SW 1271 (cell line): Measurements from ENCODE around the gene TM7SF3.
"Not testable (repeated sequence)": the region's sequence is repeated elsewhere in the genome, so short reads cannot be mapped to it uniquely, and the experiment has no call there.

Source experiments
- DNase-seq, 2 experiments: peaks; one replicate each; lab custom pipeline; 2025; lab: John Stamatoyannopoulos, UW

The TM7SF3 gene

DNA sequence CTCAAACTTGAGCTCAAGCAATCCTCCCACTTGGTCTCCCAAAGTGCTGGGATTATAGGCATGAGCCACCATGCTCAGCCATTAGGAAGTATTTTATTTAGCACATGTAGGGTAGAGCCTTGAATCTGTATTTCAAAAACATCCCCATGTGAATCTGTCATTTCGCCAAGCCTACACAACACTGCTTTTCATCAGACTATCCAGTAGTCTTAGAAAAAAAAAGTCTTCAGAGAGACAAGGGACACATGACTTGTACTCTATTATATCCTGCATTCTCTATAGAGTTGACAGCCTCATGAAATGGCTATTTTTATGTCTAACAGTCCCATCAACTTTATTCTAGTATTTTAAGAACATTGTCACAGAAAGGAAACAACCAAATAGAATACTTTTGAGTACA, 35.4 kb downstream of the TM7SF3 start:
- no peak for DNase-seq

DNA sequence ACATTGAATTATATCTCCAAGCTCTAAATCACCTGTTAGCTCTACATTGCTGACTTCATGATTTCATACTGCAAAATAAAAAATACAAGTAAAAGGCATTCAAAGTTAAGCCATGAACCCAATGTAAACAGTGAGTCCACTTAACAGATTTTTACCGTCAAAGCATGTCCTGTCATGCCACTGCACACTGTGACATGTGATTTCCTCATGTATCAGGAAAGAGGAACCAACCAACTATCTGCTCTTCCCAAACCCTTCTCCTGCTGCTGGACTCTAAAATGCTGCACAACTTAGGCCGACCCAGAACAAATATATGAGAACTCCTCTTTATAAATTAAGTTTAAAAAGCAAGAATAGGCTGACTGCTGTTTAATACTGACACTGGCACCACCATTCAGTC, 37.5 kb downstream of the TM7SF3 start:
- no peak for DNase-seq

DNA sequence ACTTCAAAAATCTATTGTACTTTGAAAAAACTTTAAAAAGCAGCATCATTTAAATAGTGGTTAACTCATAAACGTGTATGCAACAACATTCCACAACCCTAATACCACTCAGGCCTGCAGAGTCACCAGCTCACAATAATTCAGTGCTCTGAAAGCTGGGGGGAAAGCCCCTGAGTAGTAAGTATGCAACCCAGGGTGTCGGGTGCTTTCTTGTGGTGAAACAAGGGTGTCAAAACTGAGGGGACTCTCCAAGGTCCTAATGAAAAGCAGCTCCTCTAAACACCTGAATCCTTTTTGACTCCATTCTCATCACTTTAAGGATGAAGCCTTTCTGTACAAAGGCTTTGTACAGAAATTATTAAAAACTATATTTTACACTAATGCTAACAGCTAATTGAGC, 42.2 kb downstream of the TM7SF3 start:
- DNase-seq: no peak

DNA sequence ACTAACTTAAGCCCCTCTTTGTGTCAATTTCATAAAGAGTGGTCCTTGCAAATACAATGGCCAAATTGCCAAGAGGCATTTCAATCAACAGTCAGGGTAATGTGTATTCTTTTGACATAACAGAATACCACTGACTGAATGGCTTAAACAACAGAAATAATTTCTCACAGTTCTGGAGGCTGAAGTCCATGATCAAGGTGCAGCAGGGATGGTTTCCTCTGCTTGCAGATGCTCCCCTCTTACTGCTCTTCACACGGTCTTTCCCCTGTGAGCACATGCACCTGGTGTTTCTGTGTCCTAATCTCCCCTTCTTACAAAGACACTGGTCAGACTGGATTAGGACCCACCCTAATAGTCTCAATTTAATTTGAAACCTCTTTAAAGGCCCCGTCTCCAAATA, 44.0 kb downstream of the TM7SF3 start:
- no peak for DNase-seq

DNA sequence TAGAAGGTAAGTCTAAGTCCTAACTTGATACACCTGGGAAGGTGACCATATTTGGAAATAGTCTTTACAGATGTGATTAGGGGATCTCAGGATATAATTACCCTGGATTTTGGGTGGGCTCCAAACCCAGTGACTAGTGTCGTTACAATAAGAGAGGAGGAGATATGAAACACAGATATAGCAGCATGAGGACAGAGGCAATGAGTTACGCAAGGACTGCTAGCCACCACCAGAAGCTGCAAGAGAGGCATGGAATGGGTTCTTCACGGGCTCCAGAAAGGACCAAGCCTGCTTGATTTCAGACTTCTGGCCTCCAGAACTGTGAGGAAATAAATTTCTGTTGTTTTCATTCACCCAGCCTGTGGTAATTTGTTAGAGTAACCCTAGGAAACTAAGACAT, 47.3 kb downstream of the TM7SF3 start:
- no peak for DNase-seq

DNA sequence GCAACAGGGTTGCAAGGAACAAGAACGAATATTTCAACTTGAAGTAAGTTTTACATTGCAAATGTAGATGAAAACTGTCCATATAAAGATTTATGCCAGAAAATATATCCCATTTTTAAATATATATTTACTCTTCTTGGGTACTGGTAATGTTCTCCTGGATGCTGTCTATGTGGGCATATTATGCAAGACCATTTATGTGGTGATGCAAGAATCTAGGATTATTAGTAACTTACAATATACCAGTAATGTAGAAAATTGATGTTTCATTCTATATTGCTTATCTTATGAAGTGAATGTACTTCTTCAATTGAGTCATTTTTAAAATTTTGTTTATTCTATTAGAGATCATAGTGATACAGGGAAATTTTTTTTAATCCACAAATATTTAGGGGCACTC, 50.8 kb downstream of the TM7SF3 start:
- no peak for DNase-seq

DNA sequence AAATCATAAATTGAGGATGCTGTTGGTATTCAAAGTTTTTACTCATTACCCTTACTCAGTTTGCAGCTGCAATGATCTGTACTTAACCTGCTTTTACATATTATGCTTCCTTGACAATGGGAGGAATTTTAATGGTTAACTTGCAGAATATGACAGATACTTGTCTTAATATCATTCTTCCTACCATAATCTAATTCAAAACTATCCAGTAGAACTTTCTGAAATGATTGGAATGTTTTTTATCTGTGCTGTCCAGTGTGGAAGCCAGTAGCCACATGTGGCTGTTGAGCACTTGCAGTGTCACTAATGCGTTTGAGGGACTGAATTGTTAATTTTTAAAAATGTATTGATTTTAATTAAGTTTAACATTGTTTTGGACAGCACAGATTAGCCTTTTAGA, 52.4 kb downstream of the TM7SF3 start:
- DNase-seq: no peak

DNA sequence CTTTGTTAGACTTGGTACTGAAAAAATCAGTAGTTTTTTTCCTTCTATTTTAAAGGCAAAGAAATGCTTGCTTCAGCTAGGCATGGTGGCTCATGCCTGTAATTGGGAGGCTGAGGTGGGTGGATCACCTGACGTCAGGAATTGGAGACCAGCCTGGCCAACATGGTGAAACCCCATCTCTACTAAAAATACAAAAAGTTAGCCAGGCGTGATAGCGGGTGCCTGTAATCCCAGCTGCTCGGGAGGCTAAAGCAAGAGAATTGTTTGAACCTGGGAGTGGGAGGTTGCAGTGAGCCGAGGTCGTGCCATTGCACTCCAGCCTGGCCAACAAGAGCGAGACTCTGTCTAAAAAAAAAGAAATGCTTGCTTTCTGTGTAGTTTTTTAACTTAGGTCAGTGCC, 52.8 kb downstream of the TM7SF3 start:
- not testable (repeated sequence) for DNase-seq

DNA sequence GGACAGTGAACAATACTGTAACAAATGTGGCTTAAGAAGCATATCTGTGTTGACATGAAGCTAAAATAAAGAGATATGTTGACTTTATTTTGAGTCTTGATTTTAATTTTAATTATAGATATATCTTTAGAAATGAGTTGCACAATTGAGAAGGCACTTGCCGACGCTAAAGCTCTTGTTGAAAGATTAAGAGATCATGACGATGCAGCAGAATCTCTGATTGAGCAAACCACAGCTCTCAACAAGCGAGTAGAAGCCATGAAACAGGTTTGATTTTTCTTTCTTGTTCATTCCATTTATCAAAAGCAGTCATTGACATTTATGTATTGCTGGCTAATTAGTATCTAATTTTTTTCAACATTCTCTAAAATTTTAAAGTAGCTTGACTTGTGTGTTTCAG, 60.2 kb downstream of the TM7SF3 start:
- no peak for DNase-seq

DNA sequence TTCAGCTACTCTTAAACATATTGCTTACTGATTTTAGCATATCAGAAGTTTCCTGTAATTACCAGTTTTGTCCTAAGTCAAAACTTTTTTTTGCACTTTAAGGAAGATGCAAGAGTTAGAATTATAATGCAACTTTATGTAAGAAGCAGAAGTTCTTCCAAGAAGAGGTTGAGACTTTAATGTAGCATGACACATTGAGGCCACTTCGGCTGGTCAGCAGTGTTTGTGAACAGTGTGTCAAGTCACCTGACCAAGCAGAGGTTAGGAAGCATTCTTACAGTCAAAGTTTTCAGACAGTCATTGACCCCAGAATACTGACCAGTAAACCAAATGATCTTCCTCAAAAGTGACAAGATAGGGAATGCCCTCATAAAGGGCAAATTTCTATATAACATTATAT, 60.7 kb downstream of the TM7SF3 start:
- DNase-seq: no peak

DNA sequence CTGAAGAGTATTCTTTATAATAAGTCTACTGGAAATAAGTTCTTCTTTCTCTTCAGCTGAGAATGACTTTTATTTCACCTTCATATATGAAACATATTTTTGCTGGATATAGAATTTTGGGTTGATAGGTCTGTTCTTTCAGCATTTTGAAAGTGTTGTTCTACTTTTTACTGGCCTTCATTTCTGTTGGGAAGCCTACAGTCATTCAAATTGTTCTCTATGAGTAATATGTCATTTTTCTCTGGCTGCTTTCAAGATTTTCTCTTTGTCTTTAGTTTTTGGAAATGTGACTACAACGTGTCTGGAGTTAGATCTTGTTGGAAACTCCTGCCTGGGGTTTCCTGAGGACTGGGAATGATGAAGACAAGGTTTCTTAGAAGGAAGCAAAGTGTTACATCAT, 65.9 kb downstream of the TM7SF3 start:
- no peak for DNase-seq

DNA sequence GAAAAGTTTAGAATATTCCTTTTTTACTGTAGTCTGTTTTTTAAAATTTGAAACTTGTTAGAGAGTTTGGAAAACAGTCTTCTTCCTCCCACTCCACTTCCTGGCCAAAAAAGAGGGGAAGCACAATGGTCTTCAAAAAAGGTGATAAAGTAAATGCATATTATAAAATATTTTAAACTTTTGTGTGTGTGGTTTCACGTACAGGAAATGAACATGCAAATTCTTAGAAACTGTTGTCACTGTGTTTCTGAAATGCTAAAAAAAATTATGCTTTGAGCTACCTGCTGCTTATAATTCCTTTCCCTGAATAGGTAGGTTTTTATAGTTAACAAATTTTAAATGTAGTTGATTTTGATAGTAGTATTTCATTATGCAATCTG, 73.0 kb downstream of the TM7SF3 start:
- no peak for DNase-seq

DNA sequence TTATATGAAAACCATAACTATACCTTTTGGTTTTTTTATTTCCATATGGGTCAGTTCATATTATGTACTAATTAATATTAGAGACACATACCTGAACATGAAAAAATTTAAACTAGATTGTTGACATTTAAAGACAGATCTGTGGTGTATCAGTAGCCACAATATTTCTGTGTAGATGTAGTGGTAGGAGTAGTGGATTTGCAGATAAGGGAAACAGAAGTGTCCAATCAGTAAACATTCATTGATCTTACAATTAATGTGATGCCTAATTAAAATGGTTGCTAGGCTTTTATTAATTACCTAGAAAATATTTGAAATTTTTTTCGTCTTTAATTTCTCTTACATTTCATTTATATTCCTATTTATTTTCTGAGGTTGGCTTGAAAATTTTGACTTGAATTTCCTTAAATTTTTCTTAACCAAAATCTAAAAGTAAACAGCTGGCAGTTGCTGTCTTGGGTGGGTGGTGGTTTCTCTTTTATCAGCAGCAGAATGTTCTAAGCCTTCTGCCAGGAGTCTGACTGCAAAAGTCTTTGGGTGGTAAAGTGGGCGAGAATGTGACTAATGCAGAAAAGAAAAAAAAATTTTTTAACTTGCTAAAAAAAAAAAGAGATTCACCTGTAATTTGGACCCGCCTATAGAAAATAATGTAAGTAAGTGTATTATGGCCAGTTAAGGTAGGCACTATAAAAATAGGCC, 73.5 kb downstream of the TM7SF3 start:
- DNase-seq: no peak

DNA sequence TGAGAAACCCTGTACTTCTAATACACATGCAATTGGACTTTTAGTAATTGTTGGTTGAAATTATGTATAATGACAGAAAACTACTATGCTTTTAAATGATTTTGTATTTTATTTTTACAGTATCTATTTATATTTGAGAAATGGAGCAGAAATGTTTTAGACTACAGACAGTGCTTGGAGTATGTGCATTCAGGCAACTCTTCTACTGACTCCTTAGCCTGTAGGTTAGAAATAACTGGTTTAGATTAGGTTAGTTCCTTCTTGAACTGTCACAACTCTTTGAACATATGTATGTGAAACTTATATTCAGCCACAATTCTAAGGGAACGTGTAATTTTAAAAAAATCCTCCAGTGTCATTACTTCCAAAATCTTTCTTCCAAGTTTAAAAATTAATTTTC, 74.2 kb downstream of the TM7SF3 start:
- DNase-seq: no peak

DNA sequence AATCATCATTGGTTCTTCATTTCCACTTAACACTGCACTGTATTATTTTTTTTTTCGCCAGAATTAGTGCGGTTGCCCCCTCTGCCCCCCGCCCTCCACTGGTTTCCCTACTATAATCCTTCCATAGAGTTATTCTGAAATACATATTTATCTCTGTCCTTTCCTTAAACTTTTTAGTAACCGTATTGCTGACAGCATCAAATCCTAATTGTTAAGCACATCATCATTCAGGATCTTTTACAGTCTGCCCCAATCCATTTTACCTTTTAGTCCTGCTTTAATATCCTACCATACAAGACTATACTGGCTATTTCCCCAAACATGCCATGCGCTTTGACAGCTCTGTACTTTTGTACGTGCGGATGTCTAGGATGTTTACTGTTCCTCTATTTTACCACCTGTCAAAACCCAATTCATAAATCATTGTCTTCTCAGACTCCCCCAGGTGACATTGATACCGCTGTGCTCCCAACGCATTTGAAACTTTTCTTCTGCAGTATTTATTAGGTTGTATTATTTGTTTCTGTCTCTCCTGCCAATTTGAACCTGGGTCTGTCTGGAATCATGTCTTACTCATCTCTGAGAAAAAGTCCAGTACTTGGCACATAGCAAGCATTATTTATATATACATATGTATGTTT, 74.9 kb downstream of the TM7SF3 start:
- peak in 1 of 2 experiments; percentile 42 for DNase-seq

DNA sequence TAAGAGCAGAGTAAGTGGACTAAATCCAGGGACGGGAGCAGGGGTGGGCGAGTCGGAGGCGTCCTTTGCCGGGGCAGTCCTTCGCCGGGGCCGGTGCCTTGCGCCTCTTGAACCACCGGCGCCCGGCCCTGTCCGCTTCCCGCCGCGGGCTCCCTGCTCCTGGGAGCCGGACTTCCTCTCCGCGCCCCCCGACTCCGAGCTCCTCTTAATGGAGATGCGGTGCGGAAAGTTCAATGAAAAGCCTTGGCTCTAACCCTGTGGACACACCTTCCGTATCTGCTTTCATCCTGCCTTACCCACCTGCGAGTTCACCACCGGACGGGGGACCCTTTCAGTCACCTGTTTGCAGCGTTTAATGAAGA, 75.5 kb downstream of the TM7SF3 start:
- DNase-seq: peak in 1 of 2 experiments; percentile 69

DNA sequence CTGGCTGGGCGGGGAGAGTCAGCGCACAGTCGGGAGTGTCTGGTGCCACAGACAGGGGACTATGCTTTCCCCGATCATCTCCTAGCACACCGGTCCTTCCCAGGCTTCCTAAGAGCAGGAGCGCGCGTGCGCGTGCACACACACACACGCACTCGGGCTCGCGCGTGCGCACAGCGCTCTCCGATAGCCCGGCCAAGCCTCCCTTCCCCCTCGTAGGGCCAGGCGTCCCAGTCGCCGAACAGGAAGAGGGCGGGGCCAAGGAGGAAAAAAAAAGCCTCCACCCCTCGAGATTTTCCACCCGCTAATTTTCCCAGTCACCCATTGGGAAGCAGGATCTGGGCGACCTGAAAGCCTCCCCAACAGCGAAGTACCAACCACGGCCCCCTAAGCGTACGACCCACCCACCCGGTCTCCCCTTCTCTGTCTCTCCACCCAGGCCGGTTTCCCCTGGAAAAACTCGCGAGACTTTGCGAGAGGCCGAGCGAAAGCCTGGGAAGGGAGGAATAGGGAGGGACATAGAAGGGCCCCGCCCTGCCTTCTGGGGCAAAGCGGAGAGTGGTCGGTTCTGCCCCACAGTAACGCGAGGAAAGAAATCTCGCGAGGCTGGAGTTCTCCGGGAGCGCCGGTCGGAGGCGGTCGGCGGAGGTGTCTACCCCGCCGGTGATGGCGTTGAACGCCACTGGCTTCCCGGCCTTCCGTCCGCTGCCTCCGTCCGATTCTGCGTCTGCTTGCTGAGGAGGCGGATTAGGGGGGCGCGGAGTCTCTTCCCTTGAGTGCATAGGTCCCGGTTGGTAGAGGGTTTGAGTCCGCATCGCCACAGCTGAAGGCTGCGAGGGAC, 76.1 kb downstream of the TM7SF3 start, which contains the start of the genes FGFR1OP2 and INTS13:
Gene FGFR1OP2 (plus strand): TSS at position 608 of the 838 bp plus-strand sequence. CDS start 15,689 bp downstream, outside the sequence.
Gene INTS13 (minus strand): TSS at position 119 of the 838 bp plus-strand sequence. CDS start 1,178 bp downstream, outside the sequence.
- peak; percentile 99 to 100 for DNase-seq

DNA sequence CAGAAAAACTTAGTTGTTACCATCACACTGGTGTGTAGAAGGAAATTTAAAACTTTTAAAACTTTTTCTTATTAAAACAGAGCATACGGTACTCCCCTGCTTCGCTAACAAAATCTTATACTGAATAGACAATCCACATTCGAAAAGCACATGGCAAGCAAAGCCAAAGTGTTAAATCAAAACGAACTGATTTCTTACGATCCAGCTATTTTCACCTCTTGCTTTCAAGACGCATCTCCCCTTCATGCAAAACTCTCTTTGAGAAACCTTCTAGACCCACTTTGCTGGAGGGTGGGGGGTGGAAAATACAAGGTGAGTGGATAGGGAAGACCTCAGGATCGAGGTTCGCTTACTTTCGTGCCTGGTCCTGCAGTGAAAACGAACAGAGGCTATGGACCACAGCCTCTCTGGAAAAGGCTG, 76.7 kb downstream of the TM7SF3 start:
- DNase-seq: no peak

DNA sequence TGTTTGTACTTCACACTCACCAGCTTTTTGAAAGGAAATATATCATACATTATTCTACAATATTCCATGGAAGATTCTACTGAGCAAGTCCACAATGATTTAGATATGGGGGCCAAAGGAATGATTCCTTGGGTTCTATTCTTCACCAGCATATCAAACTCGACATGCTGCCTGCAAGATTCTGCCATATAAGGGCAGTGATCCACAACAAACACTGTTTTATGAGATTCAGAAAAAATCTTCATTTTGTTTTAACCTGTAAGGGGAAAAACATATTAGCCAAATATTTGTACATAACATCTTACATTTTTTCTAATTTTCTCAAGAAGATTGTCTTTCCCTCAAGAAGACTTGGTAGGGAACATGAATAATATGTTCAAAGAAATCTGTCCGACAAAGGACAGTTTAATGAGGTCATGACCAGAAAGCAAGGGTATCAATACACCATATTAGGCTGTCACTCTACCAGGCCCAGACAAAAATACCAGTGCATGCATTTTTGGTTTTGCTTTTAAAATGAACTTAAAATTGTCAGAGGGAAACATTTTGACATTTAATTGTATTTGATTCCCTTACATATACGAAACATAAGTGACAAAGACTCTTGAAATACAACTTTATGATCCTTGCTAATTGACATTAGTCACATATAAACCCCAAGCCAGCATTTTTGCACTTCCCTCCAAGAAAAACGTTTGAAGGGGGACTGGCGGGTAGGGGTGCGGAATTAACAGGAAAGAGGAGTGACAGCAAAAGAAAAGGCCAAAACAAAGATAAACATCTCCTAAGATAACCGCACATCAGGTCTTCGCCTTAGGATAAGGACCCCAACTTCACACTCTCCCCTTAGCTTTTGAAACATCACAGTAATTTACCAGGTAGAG, 77.4 kb downstream of the TM7SF3 start:
- no peak for DNase-seq

DNA sequence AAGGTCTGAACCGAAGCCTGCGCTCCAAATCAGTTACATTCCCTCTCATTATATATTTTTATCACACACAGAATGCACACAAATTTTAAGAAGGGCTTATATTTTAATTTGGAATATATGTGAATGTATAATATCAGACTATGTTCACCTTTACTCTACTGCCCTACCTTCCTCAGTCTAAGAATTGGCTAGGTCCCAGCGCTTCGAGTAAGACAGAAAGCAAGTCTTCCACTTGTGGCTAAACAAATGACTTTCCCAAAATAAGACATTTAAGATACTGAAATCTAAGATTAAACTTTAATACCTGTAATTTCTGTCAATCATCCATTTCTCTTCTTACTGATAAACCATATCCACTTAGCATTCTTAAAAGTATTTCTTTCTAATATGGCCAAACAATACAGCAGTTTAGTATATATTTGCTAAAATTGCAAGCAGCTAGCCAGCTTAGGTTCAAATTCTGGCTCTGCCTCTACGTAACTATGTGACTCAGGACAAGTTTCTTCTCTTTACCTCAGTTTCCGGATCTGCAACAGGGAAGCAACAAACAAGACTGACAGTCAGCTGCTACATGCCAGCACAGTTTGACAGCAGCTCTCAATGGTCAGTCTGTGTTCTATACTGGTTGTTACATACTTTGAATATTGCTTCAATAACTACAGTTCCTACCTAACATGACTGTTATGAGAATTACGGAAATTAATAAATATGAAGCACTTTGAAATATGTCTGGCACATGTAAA, 78.4 kb downstream of the TM7SF3 start:
- no peak for DNase-seq

DNA sequence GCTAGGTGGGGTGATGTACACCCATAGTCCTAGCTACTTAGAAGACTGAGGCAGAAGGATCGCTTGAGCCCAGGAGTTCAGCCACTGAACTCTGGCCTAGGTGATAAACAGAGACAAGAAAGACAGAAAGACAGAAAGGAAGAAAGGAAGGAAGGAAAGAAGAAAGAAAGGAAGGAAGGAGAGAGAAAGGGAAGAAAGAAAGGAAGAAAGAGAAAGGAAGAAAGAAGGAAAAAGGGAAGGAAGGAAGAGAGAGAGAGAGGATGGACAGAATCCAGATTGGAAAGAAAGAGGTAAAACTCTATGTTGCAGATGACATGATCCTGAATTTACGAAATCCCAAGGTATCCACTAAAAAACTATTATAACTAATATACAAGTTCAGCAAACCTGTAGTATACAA, 84.6 kb downstream of the TM7SF3 start:
- no peak for DNase-seq
